HEK293 (cell line): ENCODE results near the gene PSMB4.

ENCODE experiments used
- CTCF ChIA-PET: fragments of 350-600 bp; formaldehyde crosslinking; extraction: SDS; loops from one replicate; lab custom pipeline; 2021; ENCODE audit warnings: antibody characterized with exemption; lab: Yijun Ruan, JAX
- POLR2A ChIA-PET: fragments of 300-600 bp; formaldehyde crosslinking; extraction: SDS; loops from one replicate; lab custom pipeline; 2020; ENCODE audit warnings: antibody characterized with exemption, inconsistent platforms; lab: Yijun Ruan, JAX
- H3K27ac ChIP-seq: fragments of 200-500 bp; sonication (Bioruptor generic); 2 replicates; pipeline ENCODE4 v1.5.1; 2014; ENCODE audit warnings: low read depth, low read length, control low read depth, inconsistent platforms; ENCODE audit errors: extremely low read depth
- H3K36me3 ChIP-seq, 2 experiments: fragments of 200-500 bp in 1 of 2; sonication (Bioruptor generic) in 1 of 2; 1 replicate in 1 of 2; 2 replicates in 1 of 2; pipeline ENCODE4 v1.5.1; 2014 to 2017; ENCODE audit warnings: inconsistent platforms in 2 of 2, low read length in 2 of 2; ENCODE audit not compliant: control insufficient read depth in 2 of 2, insufficient read depth in 1 of 2
- H3K4me1 ChIP-seq: fragments of 200-500 bp; sonication (Bioruptor generic); 2 replicates; pipeline ENCODE4 v1.5.1; 2014; ENCODE audit warnings: mild to moderate bottlenecking, low read length, inconsistent platforms; ENCODE audit not compliant: control insufficient read depth, insufficient read depth
- H3K4me3 ChIP-seq: 2 replicates; pipeline ENCODE4 v1.5.1; 2011; ENCODE audit warnings: low read depth, mild to moderate bottlenecking, control low read depth, low read length, moderate library complexity
- H3K9me3 ChIP-seq: fragments of 200-500 bp; sonication (Bioruptor generic); 2 replicates; pipeline ENCODE4 v1.5.1; 2014; ENCODE audit warnings: low read depth, low read length, inconsistent platforms; ENCODE audit not compliant: control insufficient read depth, insufficient read depth
- HOXC10 ChIP-seq: sonication (generic); formaldehyde crosslinking; IDR thresholded peaks from 2 replicates; pipeline ENCODE4 v1.8.1; 2023; ENCODE audit warnings: mild to moderate bottlenecking, missing genetic modification reagents
- KLF1 ChIP-seq: fragments of 450-650 bp; formaldehyde crosslinking; IDR thresholded peaks from 2 replicates; pipeline ENCODE4 v1.5.1; 2016; ENCODE audit warnings: missing biosample characterization, missing genetic modification characterization
- KLF9 ChIP-seq: fragments of 450-650 bp; formaldehyde crosslinking; IDR thresholded peaks from 2 replicates; pipeline ENCODE4 v1.5.1; 2016; ENCODE audit warnings: missing biosample characterization, missing genetic modification characterization, low read depth
- OSR2 ChIP-seq: fragments of 450-650 bp; formaldehyde crosslinking; IDR thresholded peaks from 2 replicates; pipeline ENCODE4 v1.5.1; 2016; ENCODE audit warnings: missing biosample characterization, missing genetic modification characterization
- PBX3 ChIP-seq: sonication (generic); formaldehyde crosslinking; IDR thresholded peaks from 2 replicates; pipeline ENCODE4 v1.8.1; 2022; ENCODE audit warnings: mild to moderate bottlenecking, moderate library complexity, missing genetic modification reagents
- PRDM4 ChIP-seq: fragments of 450-650 bp; formaldehyde crosslinking; IDR thresholded peaks from 2 replicates; pipeline ENCODE4 v1.5.1; 2017; ENCODE audit warnings: missing biosample characterization, missing genetic modification characterization
- SCRT2 ChIP-seq: fragments of 450-650 bp; formaldehyde crosslinking; IDR thresholded peaks from 2 replicates; pipeline ENCODE4 v1.5.1; 2016; ENCODE audit warnings: missing biosample characterization, missing genetic modification characterization
- ZBTB8A ChIP-seq: fragments of 450-650 bp; formaldehyde crosslinking; IDR thresholded peaks from 2 replicates; pipeline ENCODE4 v1.5.1; 2016; ENCODE audit warnings: missing biosample characterization, missing genetic modification characterization
- ZNF114 ChIP-seq: fragments of 450-650 bp; formaldehyde crosslinking; IDR thresholded peaks from 2 replicates; pipeline ENCODE4 v1.5.0; 2017; ENCODE audit warnings: missing biosample characterization, missing genetic modification characterization
- ZNF121 ChIP-seq: fragments of 450-650 bp; formaldehyde crosslinking; IDR thresholded peaks from 2 replicates; pipeline ENCODE4 v1.5.1; 2016; ENCODE audit warnings: missing biosample characterization, missing genetic modification characterization
- ZNF169 ChIP-seq: fragments of 450-650 bp; formaldehyde crosslinking; IDR thresholded peaks from 2 replicates; pipeline ENCODE4 v1.5.1; 2016; ENCODE audit warnings: missing biosample characterization, missing genetic modification characterization
- ZNF184 ChIP-seq: fragments of 450-650 bp; IDR thresholded peaks from 2 replicates; pipeline ENCODE4 v1.5.1; 2018; ENCODE audit warnings: missing biosample characterization, mild to moderate bottlenecking, missing genetic modification characterization
- ZNF221 ChIP-seq: fragments of 450-650 bp; formaldehyde crosslinking; IDR thresholded peaks from 2 replicates; pipeline ENCODE4 v1.5.1; 2017; ENCODE audit warnings: missing biosample characterization, missing genetic modification characterization, borderline replicate concordance
- ZNF239 ChIP-seq: fragments of 450-650 bp; formaldehyde crosslinking; IDR thresholded peaks from 2 replicates; pipeline ENCODE4 v1.5.1; 2016; ENCODE audit warnings: missing biosample characterization, missing genetic modification characterization
- ZNF335 ChIP-seq: fragments of 450-650 bp; formaldehyde crosslinking; conservative IDR thresholded peaks from 2 replicates; pipeline ENCODE4 v1.5.1; 2016; ENCODE audit warnings: missing biosample characterization, missing genetic modification characterization
- ZNF362 ChIP-seq: fragments of 450-650 bp; formaldehyde crosslinking; IDR thresholded peaks from 2 replicates; pipeline ENCODE4 v1.5.1; 2016; ENCODE audit warnings: missing biosample characterization, missing genetic modification characterization
- ZNF394 ChIP-seq: fragments of 450-650 bp; formaldehyde crosslinking; IDR thresholded peaks from 2 replicates; pipeline ENCODE4 v1.5.1; 2016; ENCODE audit warnings: missing biosample characterization, missing genetic modification characterization, mild to moderate bottlenecking, moderate library complexity, borderline replicate concordance
- ZNF473 ChIP-seq: fragments of 450-650 bp; formaldehyde crosslinking; IDR thresholded peaks from 2 replicates; pipeline ENCODE4 v1.5.1; 2017; ENCODE audit warnings: missing biosample characterization, missing genetic modification characterization
- ZNF514 ChIP-seq: fragments of 450-650 bp; formaldehyde crosslinking; IDR thresholded peaks from 2 replicates; pipeline ENCODE4 v1.5.1; 2016; ENCODE audit warnings: missing biosample characterization, missing genetic modification characterization
- ZNF645 ChIP-seq: fragments of 450-650 bp; formaldehyde crosslinking; IDR thresholded peaks from 2 replicates; pipeline ENCODE4; 2016; ENCODE audit warnings: missing biosample characterization, missing genetic modification characterization
- ZNF677 ChIP-seq: fragments of 450-650 bp; IDR thresholded peaks from 2 replicates; pipeline ENCODE4 v1.5.0; 2018; ENCODE audit warnings: missing biosample characterization, mild to moderate bottlenecking, missing genetic modification characterization, moderate library complexity
- ZNF792 ChIP-seq: fragments of 450-650 bp; formaldehyde crosslinking; IDR thresholded peaks from 2 replicates; pipeline ENCODE4 v1.5.1; 2016; ENCODE audit warnings: missing biosample characterization, missing genetic modification characterization
- ZNF843 ChIP-seq: fragments of 450-650 bp; formaldehyde crosslinking; IDR thresholded peaks from 2 replicates; pipeline ENCODE4 v1.5.1; 2016; ENCODE audit warnings: missing biosample characterization, missing genetic modification characterization
- ZSCAN23 ChIP-seq: fragments of 450-650 bp; formaldehyde crosslinking; IDR thresholded peaks from 2 replicates; pipeline ENCODE4 v1.5.1; 2016; ENCODE audit warnings: missing biosample characterization, missing genetic modification characterization
- TF ChIP-seq, protein P1 (sequence below): fragments of 450-650 bp; formaldehyde crosslinking; optimal IDR thresholded peaks from 2 replicates; pipeline ENCODE3; 2016; ENCODE audit warnings: missing biosample characterization, mild to moderate bottlenecking, missing genetic modification characterization
- TF ChIP-seq, protein P2 (sequence below): fragments of 450-650 bp; formaldehyde crosslinking; IDR thresholded peaks from 2 replicates; pipeline ENCODE4 v1.5.1; 2017; ENCODE audit warnings: missing biosample characterization, missing genetic modification characterization

Gene PSMB4

DNA sequence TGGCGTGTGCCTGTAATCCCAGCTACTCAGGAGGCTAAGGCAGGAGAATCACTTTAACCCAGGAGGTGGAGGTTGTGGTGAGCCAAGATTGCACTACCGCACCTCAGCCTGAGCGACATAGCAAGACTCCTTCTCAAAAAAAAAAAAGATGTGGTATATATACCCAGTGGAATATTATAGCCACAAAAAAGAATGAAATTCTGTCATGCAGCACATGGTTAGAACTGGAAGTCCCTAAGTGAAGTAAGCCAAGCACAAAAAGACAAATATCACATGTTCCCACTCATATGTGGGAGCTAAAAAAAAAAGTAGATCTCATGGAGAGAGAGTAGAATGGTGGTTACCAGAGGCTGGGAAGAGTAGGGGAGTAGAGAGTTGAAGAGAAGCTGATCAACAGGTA lies 18.7 kb downstream of the PSMB4 start:
- Histone ChIP-seq H3K4me1 (no peaks in the 10 kb centered on the region), H3K27ac (no peak overlapping the region), H3K9me3 (no peaks in the 10 kb centered on the region)
- TF ChIP-seq SCRT2 (peak; percentile 73), ZNF169 (no peak)
- TF ChIP-seq, all 188 proteins: peak for 1
- Histone ChIP-seq H3K4me3 (no peak overlapping the region), H3K36me3 (peaks cover 57 to 88% of the 10 kb centered on the region in 2 experiments)
- CTCF ChIA-PET: interaction anchor here (0.7 to 1.0 kb wide), 3 partner anchors 78 to 111 kb away, joined by 3 to 6 read pairs (median 3); no protein-coding TSS in a partner anchor
- POLR2A ChIA-PET: interaction anchor here (0.7 kb wide), 1 partner anchor 13 kb away, joined by 3 read pairs; no protein-coding TSS in a partner anchor

DNA sequence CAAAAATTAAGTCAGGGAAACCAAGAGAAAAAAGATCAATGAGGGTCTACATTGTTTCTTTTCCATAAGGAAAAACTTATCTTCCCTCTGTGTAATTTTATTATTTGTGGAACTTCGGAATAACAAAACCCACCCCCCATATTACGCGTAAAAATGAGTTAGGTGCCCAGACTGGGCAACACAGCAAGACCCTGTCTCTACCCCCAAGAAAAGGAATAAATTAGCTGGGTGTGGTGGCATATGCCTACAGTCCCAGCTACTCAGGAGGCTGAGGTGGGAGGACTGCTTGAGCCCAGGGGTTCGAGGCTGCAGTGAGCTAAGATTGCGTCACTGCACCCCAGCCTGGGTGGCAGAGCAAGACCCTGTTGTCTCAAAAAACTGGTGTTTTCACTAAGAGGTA lies 20.4 kb downstream of the PSMB4 start:
- no peak for TF ChIP-seq ZNF394 (tag by site-specific recombination)
- no peak for TF ChIP-seq ZNF473 (tag by site-specific recombination)
- TF ChIP-seq, protein P1, sequence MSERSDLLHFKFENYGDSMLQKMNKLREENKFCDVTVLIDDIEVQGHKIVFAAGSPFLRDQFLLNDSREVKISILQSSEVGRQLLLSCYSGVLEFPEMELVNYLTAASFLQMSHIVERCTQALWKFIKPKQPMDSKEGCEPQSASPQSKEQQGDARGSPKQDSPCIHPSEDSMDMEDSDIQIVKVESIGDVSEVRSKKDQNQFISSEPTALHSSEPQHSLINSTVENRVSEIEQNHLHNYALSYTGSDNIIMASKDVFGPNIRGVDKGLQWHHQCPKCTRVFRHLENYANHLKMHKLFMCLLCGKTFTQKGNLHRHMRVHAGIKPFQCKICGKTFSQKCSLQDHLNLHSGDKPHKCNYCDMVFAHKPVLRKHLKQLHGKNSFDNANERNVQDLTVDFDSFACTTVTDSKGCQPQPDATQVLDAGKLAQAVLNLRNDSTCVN: no peak
- TF ChIP-seq HOXC10 (CRISPR knock-in tag): no peak
- TF ChIP-seq ZNF114: no peak
- TF ChIP-seq ZNF335 (tag by site-specific recombination): no peak
- no peak for TF ChIP-seq ZNF184 (tag by site-specific recombination)
- peak; percentile 95 for TF ChIP-seq ZNF121
- TF ChIP-seq PRDM4: no peak
- Histone ChIP-seq H3K27ac (no peak overlapping the region), H3K36me3 (peaks cover 57 to 89% of the 10 kb centered on the region in 2 experiments), H3K9me3 (no peaks in the 10 kb centered on the region), H3K4me3 (no peak overlapping the region), H3K4me1 (no peaks in the 10 kb centered on the region)
- ChIA-PET POLR2A (no interaction called here), CTCF (no interaction called here)

DNA sequence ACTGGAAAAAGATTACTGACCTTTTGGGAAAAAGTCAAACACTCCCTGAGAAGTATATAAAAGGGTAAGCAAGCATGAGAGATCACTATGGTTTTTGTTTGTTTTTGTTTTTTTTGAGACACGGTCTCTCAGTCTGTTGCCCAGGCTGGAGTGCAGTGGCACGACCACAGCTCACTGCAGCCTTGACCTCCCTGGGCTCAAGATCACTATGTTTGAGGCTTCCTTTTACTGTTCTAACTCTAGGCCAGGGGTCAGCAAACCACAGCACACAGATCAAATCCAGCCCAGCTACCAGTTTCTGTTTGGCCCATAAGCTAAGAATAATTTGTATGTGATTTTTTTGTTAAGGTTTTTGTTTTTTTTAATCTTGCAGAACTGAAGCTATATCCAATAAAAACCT lies 25.7 kb downstream of the PSMB4 start:
- CTCF ChIA-PET: no interaction called here
- Histone ChIP-seq H3K27ac (no peak overlapping the region), H3K9me3 (no peaks in the 10 kb centered on the region), H3K4me1 (no peaks in the 10 kb centered on the region), H3K36me3 (peaks cover 63 to 97% of the 10 kb centered on the region in 2 experiments), H3K4me3 (no peak overlapping the region)
- POLR2A ChIA-PET: no interaction called here
- TF ChIP-seq ZNF843: no peak
- no peak for TF ChIP-seq ZNF792
- TF ChIP-seq KLF1 (tag by site-specific recombination): no peak
- TF ChIP-seq ZSCAN23 (tag by site-specific recombination): no peak
- TF ChIP-seq ZNF677: no peak
- TF ChIP-seq ZNF514: no peak
- TF ChIP-seq ZNF221 (tag by site-specific recombination): no peak
- TF ChIP-seq, protein P2, sequence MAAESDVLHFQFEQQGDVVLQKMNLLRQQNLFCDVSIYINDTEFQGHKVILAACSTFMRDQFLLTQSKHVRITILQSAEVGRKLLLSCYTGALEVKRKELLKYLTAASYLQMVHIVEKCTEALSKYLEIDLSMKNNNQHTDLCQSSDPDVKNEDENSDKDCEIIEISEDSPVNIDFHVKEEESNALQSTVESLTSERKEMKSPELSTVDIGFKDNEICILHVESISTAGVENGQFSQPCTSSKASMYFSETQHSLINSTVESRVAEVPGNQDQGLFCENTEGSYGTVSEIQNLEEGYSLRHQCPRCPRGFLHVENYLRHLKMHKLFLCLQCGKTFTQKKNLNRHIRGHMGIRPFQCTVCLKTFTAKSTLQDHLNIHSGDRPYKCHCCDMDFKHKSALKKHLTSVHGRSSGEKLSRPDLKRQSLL (tag by site-specific recombination): no peak
- TF ChIP-seq KLF9 (tag by site-specific recombination): no peak
- no peak for TF ChIP-seq ZNF645
- no peak for TF ChIP-seq ZNF362 (tag by site-specific recombination)
- no peak for TF ChIP-seq PBX3 (CRISPR knock-in tag)
- TF ChIP-seq ZBTB8A (tag by site-specific recombination): no peak
- TF ChIP-seq ZNF239 (tag by site-specific recombination): no peak
- no peak for TF ChIP-seq OSR2 (tag by site-specific recombination)
